Inferior parietal cortex (tissue), 1 donor: ENCODE measurements around the gene CDC42EP4.

ENCODE experiments used
- DNase-seq: peaks from one replicate; pipeline ENCODE4 v3.0.0-alpha.2; 2016; ENCODE audit errors: extremely low spot score

Gene CDC42EP4

GRCh38 chr17:73251871-73252270, 59.9 kb downstream of the CDC42EP4 start:
- DNase-seq = no peak

GRCh38 chr17:73250851-73251640, 60.8 kb downstream of the CDC42EP4 start:
- DNase-seq = no peak

GRCh38 chr17:73249700-73250099, 62.1 kb downstream of the CDC42EP4 start:
- DNase-seq = no peak

DNA sequence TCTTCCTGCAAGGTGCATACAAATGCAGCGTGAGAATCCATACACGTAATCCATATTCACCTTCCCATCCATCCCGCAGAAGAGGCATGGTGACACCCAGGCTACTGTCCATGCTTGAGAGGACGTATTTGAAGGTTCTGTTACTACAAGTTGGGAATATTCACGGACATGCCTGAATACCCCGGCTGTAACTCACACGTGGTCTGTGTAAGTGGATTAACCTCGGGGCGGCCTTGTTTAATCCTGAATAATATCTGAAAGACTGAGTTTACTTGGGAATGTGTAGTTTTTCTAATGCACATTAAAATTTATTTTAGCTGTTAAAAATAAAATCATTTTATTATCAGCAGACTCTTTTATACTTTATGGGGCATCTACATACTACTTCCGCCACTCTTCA, 63.3 kb downstream of the CDC42EP4 start:
- DNase-seq = no peak

- no peak for DNase-seq
Observed at GRCh38 chr17:73247726-73248125, 64.1 kb downstream of the CDC42EP4 start.

- no peak for DNase-seq
Observed at GRCh38 chr17:73240561-73240960, 71.2 kb downstream of the CDC42EP4 start.

DNA sequence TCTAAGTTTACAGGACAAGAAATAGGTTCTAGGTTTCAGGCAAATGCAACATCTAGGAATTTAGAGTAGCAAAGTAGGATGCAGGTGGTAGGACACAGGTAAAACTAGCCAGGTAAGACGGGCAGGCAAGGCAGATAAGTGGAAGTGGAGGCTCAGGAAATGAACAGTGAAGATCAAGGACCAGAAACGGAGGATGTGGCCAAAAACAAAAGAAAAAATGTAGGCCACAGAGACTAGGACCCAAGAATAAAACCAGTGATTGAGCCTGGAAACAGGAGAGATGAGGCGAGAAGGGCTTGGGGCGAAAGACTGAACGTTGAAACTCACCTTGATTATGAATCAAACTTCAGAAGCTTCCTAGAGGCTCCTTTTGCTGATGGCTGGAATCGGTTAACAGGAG, 74.1 kb downstream of the CDC42EP4 start:
- DNase-seq = no peak

DNA sequence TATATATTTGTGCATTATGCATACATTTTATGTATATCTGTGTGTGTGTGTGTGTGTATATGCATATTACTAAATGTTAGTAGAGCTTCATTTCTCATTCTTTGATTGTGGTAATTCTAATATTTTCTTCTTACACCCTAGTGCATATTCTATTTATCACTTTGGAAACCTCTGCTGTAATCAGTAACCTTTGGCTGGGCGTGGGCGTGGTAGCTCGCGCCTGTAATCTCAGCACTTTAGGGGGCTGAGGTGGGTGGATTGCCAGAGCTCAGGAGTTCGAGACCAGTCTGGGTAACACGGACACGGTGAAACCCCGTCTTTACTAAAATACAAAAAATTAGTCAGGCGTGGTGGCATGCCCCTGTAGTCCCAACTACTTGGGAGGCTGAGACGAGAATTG, 77.1 kb downstream of the CDC42EP4 start:
- DNase-seq = no peak
